Activated naive CD4-positive, alpha-beta T cell treated with anti-CD3 and anti-CD28 coated beads, Interleukin-2, amount 50 U/mL, for 72 hours (primary cell): Measurements from ENCODE around the gene SERPINB10. TPM values are rescaled to one million over a fixed set of nuclear protein-coding genes. Genes with fewer than 3 reads are reported as not detected.

ENCODE experiments used
- ATAC-seq, 2 donors: fragments of 150-1000 bp; cut with Tn5 transposase; 2 replicates each; pipeline ENCODE4 v1.10.0; 2021; ENCODE audit warnings: mild to moderate bottlenecking in 2 of 2, moderate library complexity in 2 of 2
- DNase-seq, 2 donors: peaks; one replicate each; pipeline ENCODE4 v3.0.0; 2021 to 2022; ENCODE audit warnings: low spot score in 2 of 2
- H3K27ac Mint-ChIP-seq, 2 donors: one replicate each; pipeline ENCODE4 v1.8.0; 2022; ENCODE audit warnings: mild to moderate bottlenecking in 2 of 2, mixed read lengths in 2 of 2
- H3K36me3 Mint-ChIP-seq, 2 donors: one replicate each; pipeline ENCODE4 v1.8.0; 2022; ENCODE audit warnings: mixed read lengths in 2 of 2
- H3K9me3 Mint-ChIP-seq, 2 donors: one replicate each; pipeline ENCODE4 v1.8.0; 2022; ENCODE audit warnings: mixed read lengths in 2 of 2
- total RNA-seq, 2 donors: library from RNA; stranded (reverse); gene quantifications; one replicate each; pipeline ENCODE4 v1.2.3, GENCODE V29; 2022

The SERPINB10 gene
- total RNA-seq, 2 donors from 2014 or later: not detected

DNA sequence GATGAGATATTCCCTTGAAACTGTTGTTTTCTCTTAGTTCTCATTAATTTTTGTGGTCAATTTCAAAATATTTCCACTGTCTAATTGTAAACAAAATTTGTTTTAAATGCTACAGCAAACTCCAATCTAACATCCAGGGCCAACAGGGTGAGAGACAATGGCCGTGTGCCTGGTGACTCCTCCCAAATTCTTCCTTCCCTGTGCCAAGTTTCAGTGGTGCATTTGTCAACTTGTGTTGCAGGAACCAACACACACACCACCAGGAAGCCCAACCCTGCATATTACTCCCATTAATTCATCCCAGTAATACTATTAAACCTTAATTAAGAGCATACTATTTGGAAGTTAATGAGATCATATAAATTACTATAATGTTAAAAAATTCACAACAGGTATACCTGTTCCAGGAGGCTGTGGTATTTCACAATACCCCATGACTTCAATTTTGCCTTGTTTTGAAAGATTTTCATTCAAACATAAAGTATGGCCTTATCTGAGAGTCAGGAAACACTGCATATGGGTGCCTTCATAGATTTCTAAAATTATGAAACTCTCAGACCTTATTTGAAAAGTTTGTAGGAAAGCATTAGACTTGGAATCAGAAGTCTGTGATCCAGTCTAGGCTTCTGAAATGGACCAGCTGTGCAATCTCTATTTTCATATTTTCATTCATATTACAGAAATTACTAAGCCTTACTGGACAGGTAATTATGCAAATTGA, 19.1 kb upstream of the SERPINB10 start:
- no peak for DNase-seq
- H3K36me3 Mint-ChIP-seq: no peaks in the 10 kb centered on the region
- H3K9me3 Mint-ChIP-seq: no peaks in the 10 kb centered on the region
- ATAC-seq: no peak
- H3K27ac Mint-ChIP-seq: no peak overlapping the region

DNA sequence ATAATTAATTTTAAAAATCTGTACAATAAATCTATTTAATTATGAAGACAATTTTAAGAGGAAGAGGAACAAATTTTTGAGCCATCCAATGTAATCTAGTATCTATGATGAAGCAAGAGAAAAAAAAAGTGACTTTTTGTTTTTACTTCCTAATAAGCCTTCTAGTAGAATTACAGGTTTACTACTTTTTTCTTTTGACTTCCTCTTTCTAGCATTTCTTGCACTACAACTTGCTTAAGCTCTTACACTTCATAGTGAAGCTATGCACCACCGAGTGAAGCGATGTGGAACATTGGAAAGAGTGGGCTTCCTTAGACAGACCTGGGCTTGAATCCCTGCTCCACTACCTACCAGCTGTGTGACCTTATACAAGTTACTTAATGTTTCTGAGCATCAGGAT, 18.1 kb upstream of the SERPINB10 start:
- no peak overlapping the region for H3K27ac Mint-ChIP-seq
- ATAC-seq (no peak), DNase-seq (no peak)
- H3K9me3 Mint-ChIP-seq: no peaks in the 10 kb centered on the region
- no peaks in the 10 kb centered on the region for H3K36me3 Mint-ChIP-seq

DNA sequence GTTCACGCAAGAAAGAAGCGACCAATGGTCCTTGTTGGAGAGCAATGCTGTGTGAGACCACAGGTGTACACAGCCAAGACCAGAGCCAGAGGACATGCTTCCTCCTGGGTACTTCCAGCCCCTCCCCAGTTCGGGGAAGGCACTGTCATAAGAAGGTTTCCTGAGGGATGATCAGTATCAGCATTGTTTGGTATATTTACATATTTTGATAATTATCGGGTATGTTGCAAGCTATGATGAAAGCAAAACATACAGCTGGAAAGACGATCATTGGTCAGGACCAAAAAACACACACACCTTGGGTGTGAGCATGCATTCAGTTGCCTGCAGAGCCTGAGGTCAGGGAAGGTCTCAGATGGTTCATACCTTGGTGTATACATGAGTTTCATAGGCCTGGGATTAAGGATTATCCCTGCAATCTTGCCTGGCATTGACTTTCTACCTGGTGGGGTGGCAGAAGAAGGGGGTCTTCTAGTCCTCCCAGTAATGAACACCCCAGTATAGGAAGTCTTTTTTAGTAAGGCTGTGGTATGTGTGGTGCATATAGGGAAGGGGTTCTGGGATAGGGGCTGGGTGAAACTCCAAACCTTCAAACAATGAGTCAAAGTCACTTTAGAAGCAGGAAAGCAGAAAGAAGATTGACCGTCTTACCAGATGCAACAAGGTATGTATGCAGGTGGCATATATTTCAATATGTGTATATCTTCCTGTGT, 17.4 kb upstream of the SERPINB10 start:
- Mint-ChIP-seq H3K27ac (no peak overlapping the region), H3K9me3 (no peaks in the 10 kb centered on the region), H3K36me3 (no peaks in the 10 kb centered on the region)
- ATAC-seq (no peak), DNase-seq (no peak)

DNA sequence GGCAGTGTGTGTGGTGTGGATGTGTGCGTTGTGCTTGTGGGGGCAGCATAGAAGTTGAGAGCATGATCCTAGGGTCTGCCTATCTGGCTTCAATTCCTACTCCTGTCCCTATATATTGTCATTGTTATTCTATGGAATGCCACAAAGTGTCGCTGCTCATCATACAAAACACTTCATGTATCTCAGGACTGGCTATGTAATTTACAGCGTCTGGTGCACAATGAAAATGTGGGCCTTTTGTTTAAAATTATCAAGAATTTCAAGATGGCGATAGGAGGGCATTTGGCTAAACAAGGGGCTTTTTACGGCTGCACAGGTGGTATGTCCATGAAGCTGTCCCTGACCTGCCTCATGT, 16.8 kb upstream of the SERPINB10 start:
- DNase-seq (no peak), ATAC-seq (peak in 1 of 2 donors; percentile 18)
- no peak overlapping the region for H3K27ac Mint-ChIP-seq
- no peaks in the 10 kb centered on the region for H3K9me3 Mint-ChIP-seq
- no peaks in the 10 kb centered on the region for H3K36me3 Mint-ChIP-seq

DNA sequence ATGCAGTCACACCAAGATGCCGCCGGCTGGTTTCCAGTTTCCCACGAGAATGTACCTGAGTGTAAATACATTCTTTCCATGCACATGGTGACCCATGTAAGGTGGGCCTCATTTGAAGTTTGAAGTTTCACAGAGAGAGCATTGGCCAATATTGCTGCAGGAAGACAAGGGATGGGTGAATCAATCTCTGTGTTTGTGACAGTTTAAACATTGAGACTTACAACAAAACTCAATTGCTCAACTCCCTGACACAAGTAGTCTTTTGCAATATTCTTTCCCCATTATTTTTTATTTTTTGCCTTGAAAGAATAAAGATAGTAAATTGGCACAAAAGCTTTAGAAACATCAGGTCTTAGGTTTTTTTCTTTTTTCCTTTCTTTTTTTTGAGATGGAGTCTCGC, 15.2 kb upstream of the SERPINB10 start:
- ATAC-seq (no peak), DNase-seq (no peak)
- Mint-ChIP-seq H3K9me3 (no peaks in the 10 kb centered on the region), H3K36me3 (no peaks in the 10 kb centered on the region), H3K27ac (no peak overlapping the region)

DNA sequence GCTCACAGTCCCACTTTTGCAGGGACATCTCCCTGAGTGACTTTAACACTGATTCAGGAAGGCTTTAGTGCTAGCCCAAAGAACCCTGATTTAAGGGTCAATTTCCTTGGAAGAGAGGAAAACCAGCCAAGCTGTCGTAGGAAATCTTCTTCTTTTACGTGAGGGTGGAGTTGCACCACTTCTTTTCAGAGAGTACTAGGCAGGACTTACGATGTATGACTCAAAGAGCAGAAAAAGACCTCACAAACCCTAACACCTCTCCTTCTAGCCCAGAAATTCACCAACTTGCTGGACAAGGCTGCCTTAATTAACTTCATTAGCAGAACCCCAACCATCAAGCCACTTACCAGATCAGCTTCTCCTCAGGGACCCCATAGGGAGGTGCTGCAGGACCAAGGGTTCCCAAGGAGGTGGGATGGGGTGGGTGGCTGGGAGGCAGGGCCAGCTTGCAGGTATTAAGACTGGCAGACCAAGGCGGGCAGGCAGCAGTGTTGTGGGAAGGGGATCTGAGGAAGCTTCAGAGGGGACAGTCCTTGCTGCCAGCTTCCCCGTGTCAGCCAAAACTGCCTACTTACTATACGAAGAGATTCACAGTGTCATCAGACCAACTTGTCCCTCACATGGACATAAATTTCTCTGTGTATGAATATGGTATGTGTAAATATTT, 13.5 kb upstream of the SERPINB10 start:
- no peaks in the 10 kb centered on the region for H3K36me3 Mint-ChIP-seq
- DNase-seq: no peak
- no peak for ATAC-seq
- no peak overlapping the region for H3K27ac Mint-ChIP-seq
- H3K9me3 Mint-ChIP-seq: no peaks in the 10 kb centered on the region

DNA sequence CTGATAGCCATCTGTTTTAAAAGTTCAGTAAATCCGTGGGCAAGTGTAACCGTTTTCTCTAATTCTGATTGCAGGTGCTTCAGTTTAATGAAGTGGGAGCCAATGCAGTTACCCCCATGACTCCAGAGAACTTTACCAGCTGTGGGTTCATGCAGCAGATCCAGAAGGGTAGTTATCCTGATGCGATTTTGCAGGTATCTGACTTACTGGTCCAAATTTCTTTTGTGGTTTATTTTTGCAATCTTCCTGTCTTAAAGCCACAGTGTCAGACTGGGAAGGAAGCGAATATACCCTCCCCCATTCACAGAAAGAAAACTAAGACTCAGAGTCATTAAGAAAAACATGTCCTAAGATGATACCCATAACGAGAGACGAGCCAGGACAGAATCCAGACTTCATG, 12.6 kb upstream of the SERPINB10 start:
- Mint-ChIP-seq H3K9me3 (no peaks in the 10 kb centered on the region), H3K27ac (no peak overlapping the region), H3K36me3 (no peaks in the 10 kb centered on the region)
- ATAC-seq (no peak), DNase-seq (no peak)

DNA sequence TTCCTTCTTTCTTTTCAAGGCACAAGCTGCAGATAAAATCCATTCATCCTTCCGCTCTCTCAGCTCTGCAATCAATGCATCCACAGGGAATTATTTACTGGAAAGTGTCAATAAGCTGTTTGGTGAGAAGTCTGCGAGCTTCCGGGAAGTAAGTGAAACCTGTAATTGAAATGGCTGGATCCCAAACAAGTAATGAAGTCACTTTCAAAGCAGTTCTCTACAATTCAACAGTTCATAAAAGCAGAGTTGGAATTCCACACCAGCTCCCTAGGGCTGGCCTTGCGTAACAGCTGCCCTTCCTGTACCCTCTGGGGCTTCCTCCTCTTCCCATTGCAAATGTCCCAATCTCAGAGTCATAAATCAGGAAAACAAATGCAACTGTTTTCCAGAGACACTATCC, 10.7 kb upstream of the SERPINB10 start:
- H3K9me3 Mint-ChIP-seq: no peaks in the 10 kb centered on the region
- H3K27ac Mint-ChIP-seq: no peak overlapping the region
- DNase-seq (no peak), ATAC-seq (no peak)
- H3K36me3 Mint-ChIP-seq: no peaks in the 10 kb centered on the region

DNA sequence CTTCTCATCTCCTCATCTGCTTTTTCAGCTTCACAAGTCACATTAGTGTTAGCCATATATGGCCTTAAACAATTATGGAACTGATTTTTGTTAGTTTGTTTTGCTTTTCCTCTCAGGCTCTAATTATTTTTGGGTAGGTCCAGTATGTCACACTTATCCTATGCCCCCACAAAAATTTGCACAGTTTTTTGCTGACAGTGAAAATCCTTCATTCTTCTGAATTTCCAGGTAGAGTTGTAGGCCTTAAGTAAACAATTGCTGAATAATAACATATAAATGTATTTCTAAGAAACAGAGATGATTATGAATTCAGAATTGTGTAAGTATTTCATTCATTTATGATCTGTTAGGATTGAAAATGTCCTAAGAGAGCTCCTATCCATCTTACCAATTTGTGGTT, 8.6 kb upstream of the SERPINB10 start:
- Mint-ChIP-seq H3K27ac (no peak overlapping the region), H3K9me3 (no peaks in the 10 kb centered on the region), H3K36me3 (no peaks in the 10 kb centered on the region)
- DNase-seq: no peak
- ATAC-seq: no peak

DNA sequence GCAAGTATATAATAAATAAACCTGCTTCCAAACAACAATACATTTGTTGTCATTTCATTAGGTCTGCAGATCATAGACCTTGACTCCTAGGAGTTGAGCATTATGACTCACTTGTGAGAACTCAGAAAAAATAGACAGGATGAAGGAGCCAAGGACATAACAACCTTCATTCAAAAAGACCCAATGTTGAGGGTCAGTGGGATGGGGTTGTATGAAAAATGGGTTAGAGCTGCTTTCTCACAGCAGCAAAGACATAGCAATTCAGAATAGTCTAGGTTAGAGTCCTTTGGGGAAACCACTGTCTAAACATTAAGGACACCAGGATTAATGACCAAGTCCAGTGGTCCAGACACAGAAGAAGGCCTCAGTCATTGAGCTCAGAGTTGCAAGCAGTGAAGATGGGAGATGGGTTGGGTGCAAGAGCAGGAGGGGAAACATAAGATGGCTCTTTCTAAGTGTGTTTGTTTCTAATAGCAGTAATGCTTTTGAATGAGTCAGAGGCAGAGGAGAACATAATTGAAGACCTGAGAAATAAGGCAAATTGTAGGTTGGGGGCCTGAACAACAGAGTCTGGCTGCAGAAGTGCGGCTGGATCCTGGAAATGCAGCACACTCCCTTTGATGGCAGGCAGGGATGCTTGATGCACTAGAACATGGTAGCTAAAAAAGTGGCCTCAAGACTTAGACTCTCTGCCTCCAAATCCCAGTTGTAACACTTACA, 3.7 kb upstream of the SERPINB10 start:
- no peak for ATAC-seq
- H3K9me3 Mint-ChIP-seq: no peaks in the 10 kb centered on the region
- no peak overlapping the region for H3K27ac Mint-ChIP-seq
- DNase-seq: no peak
- H3K36me3 Mint-ChIP-seq: no peaks in the 10 kb centered on the region

DNA sequence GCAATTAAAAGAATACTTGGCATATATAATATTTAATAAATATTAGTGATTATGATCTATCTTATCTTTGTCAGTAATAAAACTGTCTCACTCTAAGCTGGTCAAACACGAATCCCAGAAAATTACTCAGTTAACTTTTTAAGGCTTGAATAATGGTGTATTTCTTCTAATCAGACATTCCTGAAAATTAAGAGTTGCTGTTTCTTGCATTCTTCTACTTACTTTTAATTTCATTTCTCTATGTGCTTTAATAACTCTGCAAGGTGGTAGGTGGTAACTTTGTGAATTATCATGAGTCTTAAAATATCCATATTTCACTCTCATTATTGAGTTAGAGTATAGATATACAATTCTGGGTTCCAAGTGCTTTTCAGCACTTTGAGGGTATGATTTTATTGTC, 3.1 kb upstream of the SERPINB10 start:
- no peak for ATAC-seq
- no peak overlapping the region for H3K27ac Mint-ChIP-seq
- H3K9me3 Mint-ChIP-seq: no peaks in the 10 kb centered on the region
- no peak for DNase-seq
- no peaks in the 10 kb centered on the region for H3K36me3 Mint-ChIP-seq

DNA sequence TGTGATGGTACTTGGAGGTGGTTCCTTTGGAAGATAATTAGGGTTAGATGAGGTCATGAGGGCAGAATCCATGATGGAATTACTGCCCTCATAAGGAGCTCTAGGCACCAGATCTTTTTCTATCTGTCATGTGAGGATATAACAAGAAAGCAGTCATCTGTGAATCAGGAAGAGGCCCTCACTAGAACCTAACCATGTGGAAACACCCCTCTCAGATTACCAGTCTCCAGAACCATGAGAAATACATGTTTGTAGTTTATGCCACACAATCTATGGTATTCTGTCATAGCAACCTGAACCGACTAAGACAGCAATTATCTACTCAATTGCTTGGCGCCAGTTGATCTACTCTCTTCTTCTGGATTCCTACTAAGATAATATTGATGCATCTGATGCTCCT, 2.4 kb upstream of the SERPINB10 start:
- no peak for ATAC-seq
- no peaks in the 10 kb centered on the region for H3K9me3 Mint-ChIP-seq
- H3K36me3 Mint-ChIP-seq: no peaks in the 10 kb centered on the region

DNA sequence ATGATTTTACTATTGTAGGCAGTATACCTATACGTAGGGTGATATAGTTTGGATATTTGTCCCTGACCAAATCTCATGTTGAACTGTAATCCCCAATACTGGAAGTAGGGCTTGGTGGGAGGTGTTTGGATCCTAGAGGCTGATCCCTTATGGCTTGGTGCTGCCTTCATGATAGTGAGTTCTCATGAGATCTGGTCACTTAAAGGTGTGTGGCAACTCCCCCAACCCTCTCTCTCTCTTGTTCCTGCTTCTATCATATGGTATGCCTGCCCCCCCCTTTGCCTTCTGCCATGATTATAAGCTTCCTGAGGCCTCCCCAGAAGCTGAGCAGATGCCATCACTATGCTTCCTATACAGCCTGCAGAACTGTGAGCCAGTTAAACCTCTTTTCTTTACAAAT, 1.7 kb upstream of the SERPINB10 start:
- no peaks in the 10 kb centered on the region for H3K36me3 Mint-ChIP-seq
- DNase-seq: no peak
- ATAC-seq: no peak
- no peaks in the 10 kb centered on the region for H3K9me3 Mint-ChIP-seq
- no peak overlapping the region for H3K27ac Mint-ChIP-seq

More for the DNA sequence above, 2.4 kb upstream of the SERPINB10 start:
- H3K27ac Mint-ChIP-seq: no peak overlapping the region
- DNase-seq: no peak

DNA sequence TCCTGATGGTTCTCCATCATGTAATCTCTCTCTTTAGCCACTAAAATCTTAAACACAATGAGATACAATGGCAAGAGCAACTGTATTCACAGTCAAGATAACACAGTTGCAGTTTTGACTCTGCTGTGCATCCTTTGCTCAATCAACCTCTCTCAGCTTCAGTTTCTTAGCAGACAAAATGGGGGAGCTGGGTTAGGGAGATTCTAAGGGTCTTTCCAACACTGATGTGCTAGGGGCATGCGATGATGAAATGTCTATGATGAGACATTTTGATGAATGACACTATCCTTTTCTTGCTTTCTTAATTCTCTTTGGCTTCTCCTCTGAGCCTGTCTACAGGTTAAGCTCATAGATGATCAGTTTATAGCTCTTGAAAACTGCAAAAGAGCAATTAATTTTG, 1.1 kb downstream of the SERPINB10 start:
- Mint-ChIP-seq H3K27ac (no peak overlapping the region), H3K36me3 (no peaks in the 10 kb centered on the region), H3K9me3 (no peaks in the 10 kb centered on the region)
- ATAC-seq (no peak), DNase-seq (no peak)

DNA sequence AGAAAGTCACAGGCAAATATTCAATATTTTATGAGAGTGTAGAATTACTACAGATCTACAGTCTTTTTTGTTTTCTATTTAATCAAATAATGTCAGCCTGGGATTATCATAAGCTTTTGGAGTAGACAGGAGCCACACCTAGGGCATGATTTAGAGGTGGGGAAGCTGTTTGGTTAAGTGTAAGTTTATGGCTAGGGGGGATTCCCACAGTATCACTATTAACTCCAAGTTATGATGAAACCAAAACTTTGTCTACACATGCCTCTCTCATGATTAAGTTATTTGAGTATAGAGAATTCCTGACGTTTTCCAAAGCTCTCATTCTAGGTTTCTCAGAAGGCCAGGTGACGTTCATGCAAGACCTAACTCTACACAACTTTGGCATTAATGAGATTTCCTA, 2.1 kb downstream of the SERPINB10 start:
- H3K36me3 Mint-ChIP-seq: no peaks in the 10 kb centered on the region
- no peak for DNase-seq
- H3K9me3 Mint-ChIP-seq: no peaks in the 10 kb centered on the region
- no peak for ATAC-seq
- H3K27ac Mint-ChIP-seq: no peak overlapping the region

DNA sequence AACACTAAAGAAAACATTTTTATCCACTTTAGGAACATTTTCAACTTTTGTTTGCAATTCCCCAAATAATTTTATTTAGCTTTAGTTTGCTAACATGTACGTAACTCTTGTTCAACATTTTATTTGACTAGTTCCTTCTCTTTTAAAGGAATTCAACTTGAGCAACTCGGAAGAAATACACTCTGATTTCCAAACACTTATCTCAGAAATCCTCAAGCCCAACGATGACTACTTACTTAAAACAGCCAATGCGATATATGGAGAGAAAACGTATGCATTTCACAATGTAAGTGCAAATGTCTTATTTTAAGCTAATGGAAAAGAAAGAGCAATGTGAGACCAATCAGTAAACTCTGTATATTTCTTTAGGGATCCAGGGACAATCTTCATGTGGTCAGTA, 10.1 kb downstream of the SERPINB10 start:
- Mint-ChIP-seq H3K9me3 (no peaks in the 10 kb centered on the region), H3K36me3 (no peaks in the 10 kb centered on the region), H3K27ac (no peak overlapping the region)
- DNase-seq (no peak), ATAC-seq (no peak)

DNA sequence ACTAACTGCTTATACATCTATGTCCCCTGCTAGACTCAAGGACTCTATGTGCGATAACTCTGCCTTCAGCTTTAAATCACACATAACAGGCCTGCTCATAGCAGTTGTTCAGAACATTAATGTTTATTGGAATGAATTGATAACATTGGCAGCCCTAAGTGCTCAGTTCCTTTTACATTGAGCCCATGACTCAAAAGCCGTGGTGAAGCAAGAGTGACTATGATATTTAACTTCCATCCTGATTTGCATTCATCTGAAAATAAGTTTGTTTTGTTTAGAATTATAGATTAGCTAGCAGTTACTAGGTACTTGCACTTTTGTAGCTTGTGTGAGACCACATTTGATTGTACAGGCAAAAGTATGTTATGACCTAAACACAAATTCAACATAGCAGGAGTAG, 14.3 kb downstream of the SERPINB10 start:
- no peaks in the 10 kb centered on the region for H3K36me3 Mint-ChIP-seq
- no peak for ATAC-seq
- no peak overlapping the region for H3K27ac Mint-ChIP-seq
- no peaks in the 10 kb centered on the region for H3K9me3 Mint-ChIP-seq
- no peak for DNase-seq
